HG02884 (cell line): ENCODE measurements around the gene NTNG1.
"Not testable (repeated sequence)": the region's sequence is repeated elsewhere in the genome, so short reads cannot be mapped to it uniquely, and the experiment has no call there.

Source experiments
- ATAC-seq: cut with Tn5 transposase; IDR thresholded peaks from one replicate; pipeline ENCODE4 v1.9.1; 2021; ENCODE audit warnings: mild to moderate bottlenecking, moderate library complexity; ENCODE audit not compliant: unreplicated experiment

The NTNG1 gene

GRCh38 chr1:107140703-107141490, at the start of gene NTNG1:
Gene NTNG1, plus strand, starts transcription at chr1:107141039.
- peak; percentile 41 for ATAC-seq

GRCh38 chr1:107091418-107091817, 49.4 kb upstream of the NTNG1 start:
- no peak for ATAC-seq

- ATAC-seq, result not testable (repeated sequence)
Observed at GRCh38 chr1:107093395-107093794, 47.4 kb upstream of the NTNG1 start.

- ATAC-seq, result no peak
Observed at GRCh38 chr1:107095647-107096046, 45.2 kb upstream of the NTNG1 start.

- ATAC-seq, result no peak
Observed at GRCh38 chr1:107096690-107097089, 44.1 kb upstream of the NTNG1 start.

- ATAC-seq, result no peak
Observed at GRCh38 chr1:107098961-107099360, 41.9 kb upstream of the NTNG1 start.

GRCh38 chr1:107100331-107100984, 40.4 kb upstream of the NTNG1 start:
- ATAC-seq, result no peak

GRCh38 chr1:107105914-107106313, 34.9 kb upstream of the NTNG1 start:
- ATAC-seq, result peak; percentile 52

- no peak for ATAC-seq
Observed at GRCh38 chr1:107110326-107110725, 30.5 kb upstream of the NTNG1 start.

GRCh38 chr1:107116306-107116790, 24.5 kb upstream of the NTNG1 start:
- ATAC-seq, result no peak

GRCh38 chr1:107122225-107122624, 18.6 kb upstream of the NTNG1 start:
- no peak for ATAC-seq

- ATAC-seq, result no peak
Observed at GRCh38 chr1:107123741-107124140, 17.1 kb upstream of the NTNG1 start.

GRCh38 chr1:107124694-107125093, 16.1 kb upstream of the NTNG1 start:
- no peak for ATAC-seq

GRCh38 chr1:107132195-107132594, 8.6 kb upstream of the NTNG1 start:
- peak; percentile 67 for ATAC-seq

GRCh38 chr1:107132780-107133179, 8.1 kb upstream of the NTNG1 start:
- peak; percentile 84 for ATAC-seq

- ATAC-seq, result no peak
Observed at GRCh38 chr1:107135463-107135862, 5.4 kb upstream of the NTNG1 start.

- no peak for ATAC-seq
Observed at GRCh38 chr1:107138166-107138565, 2.7 kb upstream of the NTNG1 start.

GRCh38 chr1:107138767-107139445, 1.9 kb upstream of the NTNG1 start:
- no peak for ATAC-seq

GRCh38 chr1:107139833-107140702, 771 bp upstream of the NTNG1 start:
- peak; percentile 43 for ATAC-seq

- ATAC-seq, result peak; percentile 37
Observed at GRCh38 chr1:107141491-107142126, 770 bp downstream of the NTNG1 start.
